HepG2 (cell line): ENCODE results near the gene MARS2. TPM values are rescaled to one million over a fixed set of nuclear protein-coding genes. Genes with fewer than 3 reads are reported as not detected.
A peak's percentile ranks its signal among the peaks of the same experiment; 100 is the strongest.

Experiments used
- ASH2L ChIP-seq: fragments of 300-600, 200-600 bp; sonication (generic); IDR thresholded peaks from 2 replicates; pipeline ENCODE4 v1.7.0; 2017; ENCODE audit warnings: low read depth, mild to moderate bottlenecking, moderate library complexity, mixed read lengths, low read length; ENCODE audit not compliant: insufficient read length
- CCDC6 ChIP-seq: sonication (generic); formaldehyde crosslinking; IDR thresholded peaks from 2 replicates; pipeline ENCODE4 v1.8.1; 2022; ENCODE audit warnings: mild to moderate bottlenecking, missing genetic modification reagents, moderate library complexity
- ERF ChIP-seq: IDR thresholded peaks from 2 replicates; pipeline ENCODE4 v1.6.1; 2018; ENCODE audit warnings: missing biosample characterization, missing genetic modification reagents
- HMG20A ChIP-seq: IDR thresholded peaks from 2 replicates; pipeline ENCODE4 v1.6.1; 2016; ENCODE audit warnings: borderline replicate concordance
- MXI1 ChIP-seq: IDR thresholded peaks from 3 replicates; pipeline ENCODE4 v1.6.1; 2012; ENCODE audit warnings: low read depth, low read length, inconsistent platforms, borderline replicate concordance
- NFYC ChIP-seq: IDR thresholded peaks from 2 replicates; pipeline ENCODE4 v1.6.1; 2016; ENCODE audit warnings: missing genetic modification reagents, missing compliant biosample characterization
- PAF1 ChIP-seq: IDR thresholded peaks from 2 replicates; pipeline ENCODE4 v1.6.1; 2016; ENCODE audit warnings: missing genetic modification reagents, missing compliant biosample characterization
- SATB2 ChIP-seq: sonication (generic); formaldehyde crosslinking; IDR thresholded peaks from 2 replicates; pipeline ENCODE4 v1.5.0; 2020; ENCODE audit warnings: missing genetic modification reagents
- SPEN ChIP-seq: sonication (generic); formaldehyde crosslinking; IDR thresholded peaks from 2 replicates; pipeline ENCODE4 v1.5.1; 2020; ENCODE audit warnings: low read depth, mild to moderate bottlenecking, missing genetic modification reagents
- SRSF9 ChIP-seq: fragments of 200-400 bp; formaldehyde crosslinking; IDR thresholded peaks from 2 replicates; pipeline ENCODE4 v1.6.1; 2018; ENCODE audit warnings: borderline replicate concordance, mild to moderate bottlenecking, low read depth, low read length; ENCODE audit not compliant: insufficient read depth, poor library complexity, severe bottlenecking
- THAP11 ChIP-seq: IDR thresholded peaks from 2 replicates; pipeline ENCODE4 v1.6.1; 2016; ENCODE audit warnings: missing biosample characterization, missing genetic modification reagents
- ZNF468 ChIP-seq: sonication (generic); formaldehyde crosslinking; IDR thresholded peaks from 2 replicates; pipeline ENCODE4 v1.8.0; 2022; ENCODE audit warnings: mild to moderate bottlenecking, moderate library complexity, missing genetic modification reagents
- ZNF672 ChIP-seq: sonication (generic); formaldehyde crosslinking; IDR thresholded peaks from 2 replicates; pipeline ENCODE4 v1.8.1; 2022; ENCODE audit warnings: missing genetic modification reagents
- ZNF777 ChIP-seq: sonication (generic); formaldehyde crosslinking; IDR thresholded peaks from 2 replicates; pipeline ENCODE4 v1.4.0; 2020; ENCODE audit warnings: missing genetic modification reagents
- polyA plus RNA-seq, 8 experiments: library from polyadenylated mRNA; depleted of rRNA in 3 of 8; stranded (reverse) in 7 of 8; unstranded in 1 of 8; fragments of >200 nt; fragmentation: Illumina TruSeq in 4 of 8; extraction: Trizol in 4 of 8; gene quantifications; 2 replicates each; pipeline versions ENCODE4 v1.2.1 to v1.2.3, GENCODE V29; 2011 to 2016; ENCODE audit warnings: low read depth in 4 of 8, missing spikeins in 1 of 8, mixed read lengths in 1 of 8; ENCODE audit not compliant: insufficient read depth in 1 of 8
- total RNA-seq, 5 experiments: library from RNA; depleted of rRNA; stranded (reverse); fragments of >200 nt; fragmentation: Illumina TruSeq; extraction: Trizol; gene quantifications; 2 replicates each; pipeline ENCODE4 v1.2.3, GENCODE V29; 2016; ENCODE audit warnings: low read depth in 1 of 5
- TF ChIP-seq, protein P1 (sequence below): sonication (generic); formaldehyde crosslinking; IDR thresholded peaks from 2 replicates; pipeline ENCODE4 v1.8.0; 2022; ENCODE audit warnings: mild to moderate bottlenecking, missing genetic modification reagents, moderate library complexity
- TF ChIP-seq, protein P2 (sequence below): IDR thresholded peaks from 2 replicates; pipeline ENCODE4 v1.6.1; 2016; ENCODE audit warnings: missing genetic modification reagents, missing compliant biosample characterization
- TF ChIP-seq, protein P3 (sequence below): sonication (generic); formaldehyde crosslinking; IDR thresholded peaks from 2 replicates; pipeline ENCODE4 v1.4.0; 2020; ENCODE audit warnings: missing genetic modification reagents
- TF ChIP-seq, protein P4 (sequence below): sonication (generic); formaldehyde crosslinking; IDR thresholded peaks from 2 replicates; pipeline ENCODE4 v1.4.0; 2020; ENCODE audit warnings: mild to moderate bottlenecking, missing genetic modification reagents
- TF ChIP-seq, protein P5 (sequence below): IDR thresholded peaks from 2 replicates; pipeline ENCODE4 v1.4.0; 2020; ENCODE audit warnings: mild to moderate bottlenecking, missing genetic modification reagents

MARS2 gene
- total and polyA plus RNA-seq, 2 of the 13 experiments (the other 11 are each of a cell fraction or from before 2014, with no cell fraction given), result 6.9 to 16.2 TPM

- TF ChIP-seq, protein P1, sequence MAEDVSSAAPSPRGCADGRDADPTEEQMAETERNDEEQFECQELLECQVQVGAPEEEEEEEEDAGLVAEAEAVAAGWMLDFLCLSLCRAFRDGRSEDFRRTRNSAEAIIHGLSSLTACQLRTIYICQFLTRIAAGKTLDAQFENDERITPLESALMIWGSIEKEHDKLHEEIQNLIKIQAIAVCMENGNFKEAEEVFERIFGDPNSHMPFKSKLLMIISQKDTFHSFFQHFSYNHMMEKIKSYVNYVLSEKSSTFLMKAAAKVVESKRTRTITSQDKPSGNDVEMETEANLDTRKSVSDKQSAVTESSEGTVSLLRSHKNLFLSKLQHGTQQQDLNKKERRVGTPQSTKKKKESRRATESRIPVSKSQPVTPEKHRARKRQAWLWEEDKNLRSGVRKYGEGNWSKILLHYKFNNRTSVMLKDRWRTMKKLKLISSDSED (CRISPR knock-in tag), result no peak
- TF ChIP-seq ERF (CRISPR knock-in tag) (peak; percentile 74), NFYC (CRISPR knock-in tag) (peak; percentile 77), SRSF9 (no peak), HMG20A (peak; percentile 19; the same call in 1 of the 2 replicates), SATB2 (no peak), MXI1 (peak; percentile 99), ZNF468 (no peak), ASH2L (peak; percentile 87), THAP11 (CRISPR knock-in tag) (peak; percentile 82), CCDC6 (CRISPR knock-in tag) (peak; percentile 49; the same call in 1 of the 2 replicates), ZNF672 (CRISPR knock-in tag) (no peak), PAF1 (CRISPR knock-in tag) (no peak), SPEN (CRISPR knock-in tag) (peak; percentile 91), ZNF777 (CRISPR knock-in tag) (peak; percentile 95)
- TF ChIP-seq, protein P2, sequence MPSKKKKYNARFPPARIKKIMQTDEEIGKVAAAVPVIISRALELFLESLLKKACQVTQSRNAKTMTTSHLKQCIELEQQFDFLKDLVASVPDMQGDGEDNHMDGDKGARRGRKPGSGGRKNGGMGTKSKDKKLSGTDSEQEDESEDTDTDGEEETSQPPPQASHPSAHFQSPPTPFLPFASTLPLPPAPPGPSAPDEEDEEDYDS (CRISPR knock-in tag), result peak; percentile 75
- TF ChIP-seq, protein P3, sequence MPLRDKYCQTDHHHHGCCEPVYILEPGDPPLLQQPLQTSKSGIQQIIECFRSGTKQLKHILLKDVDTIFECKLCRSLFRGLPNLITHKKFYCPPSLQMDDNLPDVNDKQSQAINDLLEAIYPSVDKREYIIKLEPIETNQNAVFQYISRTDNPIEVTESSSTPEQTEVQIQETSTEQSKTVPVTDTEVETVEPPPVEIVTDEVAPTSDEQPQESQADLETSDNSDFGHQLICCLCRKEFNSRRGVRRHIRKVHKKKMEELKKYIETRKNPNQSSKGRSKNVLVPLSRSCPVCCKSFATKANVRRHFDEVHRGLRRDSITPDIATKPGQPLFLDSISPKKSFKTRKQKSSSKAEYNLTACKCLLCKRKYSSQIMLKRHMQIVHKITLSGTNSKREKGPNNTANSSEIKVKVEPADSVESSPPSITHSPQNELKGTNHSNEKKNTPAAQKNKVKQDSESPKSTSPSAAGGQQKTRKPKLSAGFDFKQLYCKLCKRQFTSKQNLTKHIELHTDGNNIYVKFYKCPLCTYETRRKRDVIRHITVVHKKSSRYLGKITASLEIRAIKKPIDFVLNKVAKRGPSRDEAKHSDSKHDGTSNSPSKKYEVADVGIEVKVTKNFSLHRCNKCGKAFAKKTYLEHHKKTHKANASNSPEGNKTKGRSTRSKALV (CRISPR knock-in tag), result peak; percentile 27; the same call in 1 of the 2 replicates
- TF ChIP-seq, protein P4, sequence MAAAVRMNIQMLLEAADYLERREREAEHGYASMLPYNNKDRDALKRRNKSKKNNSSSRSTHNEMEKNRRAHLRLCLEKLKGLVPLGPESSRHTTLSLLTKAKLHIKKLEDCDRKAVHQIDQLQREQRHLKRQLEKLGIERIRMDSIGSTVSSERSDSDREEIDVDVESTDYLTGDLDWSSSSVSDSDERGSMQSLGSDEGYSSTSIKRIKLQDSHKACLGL (CRISPR knock-in tag), result peak; percentile 97
- TF ChIP-seq, protein P5, sequence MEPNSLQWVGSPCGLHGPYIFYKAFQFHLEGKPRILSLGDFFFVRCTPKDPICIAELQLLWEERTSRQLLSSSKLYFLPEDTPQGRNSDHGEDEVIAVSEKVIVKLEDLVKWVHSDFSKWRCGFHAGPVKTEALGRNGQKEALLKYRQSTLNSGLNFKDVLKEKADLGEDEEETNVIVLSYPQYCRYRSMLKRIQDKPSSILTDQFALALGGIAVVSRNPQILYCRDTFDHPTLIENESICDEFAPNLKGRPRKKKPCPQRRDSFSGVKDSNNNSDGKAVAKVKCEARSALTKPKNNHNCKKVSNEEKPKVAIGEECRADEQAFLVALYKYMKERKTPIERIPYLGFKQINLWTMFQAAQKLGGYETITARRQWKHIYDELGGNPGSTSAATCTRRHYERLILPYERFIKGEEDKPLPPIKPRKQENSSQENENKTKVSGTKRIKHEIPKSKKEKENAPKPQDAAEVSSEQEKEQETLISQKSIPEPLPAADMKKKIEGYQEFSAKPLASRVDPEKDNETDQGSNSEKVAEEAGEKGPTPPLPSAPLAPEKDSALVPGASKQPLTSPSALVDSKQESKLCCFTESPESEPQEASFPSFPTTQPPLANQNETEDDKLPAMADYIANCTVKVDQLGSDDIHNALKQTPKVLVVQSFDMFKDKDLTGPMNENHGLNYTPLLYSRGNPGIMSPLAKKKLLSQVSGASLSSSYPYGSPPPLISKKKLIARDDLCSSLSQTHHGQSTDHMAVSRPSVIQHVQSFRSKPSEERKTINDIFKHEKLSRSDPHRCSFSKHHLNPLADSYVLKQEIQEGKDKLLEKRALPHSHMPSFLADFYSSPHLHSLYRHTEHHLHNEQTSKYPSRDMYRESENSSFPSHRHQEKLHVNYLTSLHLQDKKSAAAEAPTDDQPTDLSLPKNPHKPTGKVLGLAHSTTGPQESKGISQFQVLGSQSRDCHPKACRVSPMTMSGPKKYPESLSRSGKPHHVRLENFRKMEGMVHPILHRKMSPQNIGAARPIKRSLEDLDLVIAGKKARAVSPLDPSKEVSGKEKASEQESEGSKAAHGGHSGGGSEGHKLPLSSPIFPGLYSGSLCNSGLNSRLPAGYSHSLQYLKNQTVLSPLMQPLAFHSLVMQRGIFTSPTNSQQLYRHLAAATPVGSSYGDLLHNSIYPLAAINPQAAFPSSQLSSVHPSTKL, result peak; percentile 21; the same call in 1 of the 2 replicates
Measured at GRCh38 chr2:197705121-197705911, at the start of gene MARS2 (continued).
